GM23338 (cell line): ENCODE results near the gene TMEM270. TPM values are rescaled to one million over a fixed set of nuclear protein-coding genes. Genes with fewer than 3 reads are reported as not detected.

Experiments used
- ATAC-seq: fragments of 200-7000 bp; cut with Tn5 transposase; 3 replicates; pipeline ENCODE4 v1.9.1; 2020
- DNase-seq: peaks from one replicate; pipeline ENCODE4 v3.0.0-alpha.2; 2015; ENCODE audit warnings: low spot score
- H2AFZ ChIP-seq: fragments of 200-600 bp; sonication (generic); 2 replicates; pipeline ENCODE4 v1.8.0; 2016; ENCODE audit warnings: antibody characterized with exemption, mild to moderate bottlenecking, moderate library complexity
- H3F3A ChIP-seq: fragments of 200-600 bp; sonication (generic); replicated peaks from 2 replicates; pipeline ENCODE4 v1.8.0; 2017; ENCODE audit warnings: antibody characterized with exemption, mixed run types, low read depth
- H3K27ac ChIP-seq: fragments of 200-600 bp; sonication (generic); 2 replicates; pipeline ENCODE4 v1.6.1; 2016; ENCODE audit warnings: low read depth
- H3K27me3 ChIP-seq: fragments of 200-600 bp; sonication (generic); 2 replicates; pipeline ENCODE4 v1.8.0; 2016; ENCODE audit warnings: mild to moderate bottlenecking, mixed run types, moderate library complexity; ENCODE audit not compliant: insufficient read depth
- H3K36me3 ChIP-seq: fragments of 200-600 bp; sonication (generic); 2 replicates; pipeline ENCODE4 v1.8.0; 2016; ENCODE audit warnings: mild to moderate bottlenecking; ENCODE audit not compliant: insufficient read depth
- H3K4me1 ChIP-seq: fragments of 200-600 bp; sonication (generic); 2 replicates; pipeline ENCODE4 v1.8.0; 2016; ENCODE audit warnings: mild to moderate bottlenecking, moderate library complexity; ENCODE audit not compliant: insufficient read depth
- H3K4me2 ChIP-seq: fragments of 200-600 bp; sonication (generic); 2 replicates; pipeline ENCODE4 v1.7.1; 2017; ENCODE audit warnings: mixed run types
- H3K4me3 ChIP-seq: fragments of 200-600 bp; sonication (generic); 2 replicates; pipeline ENCODE4 v1.6.1; 2016; ENCODE audit warnings: mixed run types
- H3K79me2 ChIP-seq: fragments of 200-600 bp; sonication (generic); replicated peaks from 2 replicates; pipeline ENCODE4 v1.8.0; 2017; ENCODE audit warnings: mild to moderate bottlenecking; ENCODE audit not compliant: insufficient read depth
- H3K9me2 ChIP-seq: fragments of 200-600 bp; sonication (generic); 2 replicates; pipeline ENCODE4 v1.8.0; 2017; ENCODE audit not compliant: insufficient read depth
- H4K20me1 ChIP-seq: fragments of 200-600 bp; sonication (generic); replicated peaks from 2 replicates; pipeline ENCODE4 v1.8.0; 2017; ENCODE audit warnings: mild to moderate bottlenecking; ENCODE audit not compliant: insufficient read depth
- H3K27ac Mint-ChIP-seq: 2 replicates; pipeline ENCODE4 v1.8.0; 2020; ENCODE audit warnings: inconsistent platforms, mild to moderate bottlenecking, moderate library complexity, mixed read lengths
- H3K27me3 Mint-ChIP-seq: 3 replicates; pipeline ENCODE4 v1.8.0; 2022; ENCODE audit warnings: low read depth, mild to moderate bottlenecking, moderate library complexity, mixed read lengths, inconsistent platforms; ENCODE audit not compliant: insufficient read depth, poor library complexity
- H3K36me3 Mint-ChIP-seq: 3 replicates; pipeline ENCODE4 v1.8.0; 2021; ENCODE audit warnings: low read depth, mild to moderate bottlenecking, inconsistent platforms, moderate library complexity, mixed read lengths
- H3K4me1 Mint-ChIP-seq: 3 replicates; pipeline ENCODE4 v1.8.0; 2020; ENCODE audit warnings: mild to moderate bottlenecking, inconsistent platforms, mixed read lengths
- H3K4me3 Mint-ChIP-seq: 3 replicates; pipeline ENCODE4 v1.8.0; 2021; ENCODE audit warnings: moderate library complexity, mild to moderate bottlenecking, inconsistent platforms, mixed read lengths
- H3K9me3 Mint-ChIP-seq: 3 replicates; pipeline ENCODE4 v1.8.0; 2020; ENCODE audit warnings: moderate library complexity, mild to moderate bottlenecking, inconsistent platforms, mixed read lengths
- CREB1 ChIP-seq: fragments of 250-450 bp; sonication (Bioruptor Pico); IDR thresholded peaks from 2 replicates; pipeline ENCODE4 v1.5.0; 2020; ENCODE audit warnings: low read depth, mild to moderate bottlenecking, moderate library complexity
- EZH2 ChIP-seq: fragments of 200-600 bp; sonication (generic); IDR thresholded peaks from one replicate; pipeline ENCODE4 v1.8.0; 2017; ENCODE audit warnings: antibody characterized with exemption, mild to moderate bottlenecking, low read depth; ENCODE audit not compliant: unreplicated experiment
- JUNB ChIP-seq: IDR thresholded peaks from one replicate; pipeline ENCODE4 v1.6.1; 2016; ENCODE audit warnings: antibody characterized with exemption; ENCODE audit not compliant: unreplicated experiment
- POLR2AphosphoS5 ChIP-seq: IDR thresholded peaks from 2 replicates; pipeline ENCODE4 v1.6.1; 2016; ENCODE audit warnings: antibody characterized with exemption, low read depth
- STAT1 ChIP-seq: IDR thresholded peaks from one replicate; pipeline ENCODE4 v1.6.1; 2016; ENCODE audit warnings: antibody characterized with exemption; ENCODE audit not compliant: unreplicated experiment
- ZNF114 ChIP-seq: fragments of 250-450 bp; sonication (Bioruptor Pico); IDR thresholded peaks from 2 replicates; pipeline ENCODE4 v1.5.0; 2020; ENCODE audit warnings: mild to moderate bottlenecking, moderate library complexity
- polyA plus RNA-seq: library from polyadenylated mRNA; unstranded; fragments of >200 nt; fragmentation: Nextera tagmentation; extraction: Ambion mirVana; gene quantifications from 2 replicates; pipeline ENCODE4 v1.2.1, GENCODE V29; 2016
- total RNA-seq: library from RNA; depleted of rRNA; stranded (reverse); fragments of >200 nt; shearing (Covaris generic); gene quantifications from 2 replicates; pipeline ENCODE4 v1.2.3, GENCODE V29; 2014; rRNA removed
- TF ChIP-seq, protein P1 (sequence below): IDR thresholded peaks from 2 replicates; pipeline ENCODE4 v1.6.1; 2016; ENCODE audit warnings: antibody characterized with exemption

Gene TMEM270
- total and polyA plus RNA-seq, 2 experiments from 2014 or later, result not detected

DNA sequence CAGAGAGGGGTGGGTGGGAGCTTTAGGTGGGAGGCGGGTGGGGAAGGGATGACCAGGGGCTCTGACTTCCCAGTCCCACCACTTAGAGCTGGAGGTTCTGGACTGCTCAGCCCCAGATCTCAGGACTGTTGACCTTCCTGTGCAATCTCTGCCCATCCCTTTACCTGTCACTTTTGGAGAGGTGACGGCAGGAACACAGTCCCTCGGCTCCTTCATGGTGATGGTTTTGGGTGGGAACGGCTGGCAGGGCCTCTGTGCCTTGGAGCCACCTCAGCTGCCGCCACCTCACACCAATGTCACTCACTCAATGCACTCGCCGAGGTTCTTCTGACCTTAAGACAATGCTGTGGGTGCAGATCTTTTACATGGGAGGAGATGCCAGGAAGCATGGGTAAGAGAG lies 49.0 kb downstream of the TMEM270 start:
- Mint-ChIP-seq H3K9me3 (no peaks in the 10 kb centered on the region), H3K27me3 (peaks cover 7% of the 10 kb centered on the region), H3K4me3 (no peak overlapping the region), H3K4me1 (peaks cover 10% of the 10 kb centered on the region; the same call in 2 of the 3 replicates), H3K36me3 (peaks cover 3% of the 10 kb centered on the region; the same call in 1 of the 3 replicates), H3K27ac (no peak overlapping the region)
- H3K4me3 ChIP-seq, result no peak overlapping the region
- ATAC-seq, result no peak
- H3K27me3 ChIP-seq, result no peaks in the 10 kb centered on the region
- TF ChIP-seq JUNB (no peak), EZH2 (no peak), ZNF114 (CRISPR knock-in tag) (no peak)
- TF ChIP-seq, protein P1, sequence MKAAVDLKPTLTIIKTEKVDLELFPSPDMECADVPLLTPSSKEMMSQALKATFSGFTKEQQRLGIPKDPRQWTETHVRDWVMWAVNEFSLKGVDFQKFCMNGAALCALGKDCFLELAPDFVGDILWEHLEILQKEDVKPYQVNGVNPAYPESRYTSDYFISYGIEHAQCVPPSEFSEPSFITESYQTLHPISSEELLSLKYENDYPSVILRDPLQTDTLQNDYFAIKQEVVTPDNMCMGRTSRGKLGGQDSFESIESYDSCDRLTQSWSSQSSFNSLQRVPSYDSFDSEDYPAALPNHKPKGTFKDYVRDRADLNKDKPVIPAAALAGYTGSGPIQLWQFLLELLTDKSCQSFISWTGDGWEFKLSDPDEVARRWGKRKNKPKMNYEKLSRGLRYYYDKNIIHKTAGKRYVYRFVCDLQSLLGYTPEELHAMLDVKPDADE, result no peak
- no peaks in the 10 kb centered on the region for H3K9me2 ChIP-seq
- no peaks in the 10 kb centered on the region for H3K4me1 ChIP-seq
- H3K79me2 ChIP-seq, result no peaks in the 10 kb centered on the region
- H3F3A ChIP-seq, result no peaks in the 10 kb centered on the region
- no peak overlapping the region for H2AFZ ChIP-seq
- DNase-seq, result no peak
- H3K27ac ChIP-seq, result no peak overlapping the region
- no peaks in the 10 kb centered on the region for H4K20me1 ChIP-seq
- H3K36me3 ChIP-seq, result no peaks in the 10 kb centered on the region
- H3K4me2 ChIP-seq, result no peak overlapping the region

GRCh38 chr7:73912223-73912622 lies 51.3 kb downstream of the TMEM270 start:
- Histone ChIP-seq H3K79me2 (no peaks in the 10 kb centered on the region), H3K27me3 (no peaks in the 10 kb centered on the region), H4K20me1 (no peaks in the 10 kb centered on the region), H3K4me3 (no peak overlapping the region), H3K27ac (no peak overlapping the region), H3F3A (no peaks in the 10 kb centered on the region), H3K9me2 (no peaks in the 10 kb centered on the region), H3K36me3 (no peaks in the 10 kb centered on the region), H3K4me1 (no peaks in the 10 kb centered on the region), H3K4me2 (no peak overlapping the region), H2AFZ (no peak overlapping the region)
- TF ChIP-seq EZH2 (no peak), JUNB (no peak), STAT1 (no peak), POLR2AphosphoS5 (no peak), CREB1 (no peak)
- TF ChIP-seq, protein P1, result no peak
- peaks cover 17% of the 10 kb centered on the region; the same call in 2 of the 3 replicates for H3K4me1 Mint-ChIP-seq
- peaks cover 3% of the 10 kb centered on the region; the same call in 1 of the 3 replicates for H3K36me3 Mint-ChIP-seq
- DNase-seq (no peak), ATAC-seq (no peak)
- H3K4me3 Mint-ChIP-seq, result no peak overlapping the region
- H3K9me3 Mint-ChIP-seq, result no peaks in the 10 kb centered on the region
- peaks cover 4% of the 10 kb centered on the region for H3K27me3 Mint-ChIP-seq
- no peak overlapping the region for H3K27ac Mint-ChIP-seq

Other genes starting within 250 kb of the TMEM270 start
- 8.6 and 25.7 TPM in 2 replicates for gene MLXIPL, start 236.6 kb upstream of the TMEM270 start, total RNA-seq
- gene MLXIPL, start 236.6 kb upstream of the TMEM270 start, polyA plus RNA-seq, result 13.1 and 13.7 TPM in 2 replicates
- gene VPS37D, start 193.3 kb upstream of the TMEM270 start, total RNA-seq, result 5.6 and 7.0 TPM in 2 replicates
- 1.8 and 2.2 TPM in 2 replicates for gene VPS37D, start 193.3 kb upstream of the TMEM270 start, polyA plus RNA-seq
- 1.3 and 2.8 TPM in 2 replicates for gene DNAJC30, start 177.7 kb upstream of the TMEM270 start, total RNA-seq
- 5.2 and 5.6 TPM in 2 replicates for gene DNAJC30, start 177.7 kb upstream of the TMEM270 start, polyA plus RNA-seq
- 57.2 and 62.1 TPM in 2 replicates for gene BUD23, start 177.6 kb upstream of the TMEM270 start, total RNA-seq
- 117 and 129 TPM in 2 replicates for gene BUD23, start 177.6 kb upstream of the TMEM270 start, polyA plus RNA-seq
- gene STX1A, start 141.5 kb upstream of the TMEM270 start, total RNA-seq, result 9.4 and 19.8 TPM in 2 replicates
- 9.1 and 11.7 TPM in 2 replicates for gene STX1A, start 141.5 kb upstream of the TMEM270 start, polyA plus RNA-seq
- 16.3 and 24.6 TPM in 2 replicates for gene ABHD11, start 122.4 kb upstream of the TMEM270 start, total RNA-seq
- gene ABHD11, start 122.4 kb upstream of the TMEM270 start, polyA plus RNA-seq, result 18.0 and 18.7 TPM in 2 replicates
- gene CLDN3, start 90.9 kb upstream of the TMEM270 start, total RNA-seq, result 24.1 and 27.7 TPM in 2 replicates
- gene CLDN3, start 90.9 kb upstream of the TMEM270 start, polyA plus RNA-seq, result 20.1 and 21.4 TPM in 2 replicates
- 18.6 and 19.4 TPM in 2 replicates for gene CLDN4, start 30.2 kb upstream of the TMEM270 start, total RNA-seq
- gene CLDN4, start 30.2 kb upstream of the TMEM270 start, polyA plus RNA-seq, result 11.6 and 16.5 TPM in 2 replicates
- 5.9 and 11.0 TPM in 2 replicates for gene METTL27, start 18.6 kb upstream of the TMEM270 start, total RNA-seq
- 7.2 and 10.1 TPM in 2 replicates for gene METTL27, start 18.6 kb upstream of the TMEM270 start, polyA plus RNA-seq
- gene ELN, start 167.0 kb downstream of the TMEM270 start, total RNA-seq, result 4.0 and 5.6 TPM in 2 replicates
- gene ELN, start 167.0 kb downstream of the TMEM270 start, polyA plus RNA-seq, result 1.1 TPM in 2 replicates
- gene LIMK1, start 222.6 kb downstream of the TMEM270 start, total RNA-seq, result 77.9 and 96.5 TPM in 2 replicates
- 13.0 and 17.3 TPM in 2 replicates for gene LIMK1, start 222.6 kb downstream of the TMEM270 start, polyA plus RNA-seq